HL-60 (cell line): ENCODE measurements around the gene ITGAV.

Source experiments
- DNase-seq, 2 experiments: peaks; one replicate each; pipeline ENCODE4 v3.0.0-alpha.2; 2010 to 2020; ENCODE audit warnings: low read depth in 1 of 2, low spot score in 1 of 2
- H3K27ac ChIP-seq: fragments of 250-450 bp; sonication (Bioruptor Pico); replicated peaks from 2 replicates; pipeline ENCODE4 v1.5.1; 2020; ENCODE audit warnings: mild to moderate bottlenecking, moderate library complexity
- H3K27me3 ChIP-seq: fragments of 250-450 bp; sonication (Bioruptor Pico); 2 replicates; pipeline ENCODE4 v1.5.1; 2021; ENCODE audit warnings: mild to moderate bottlenecking, moderate library complexity; ENCODE audit not compliant: insufficient read depth, poor library complexity, severe bottlenecking
- H3K4me3 ChIP-seq: replicated peaks from 2 replicates; pipeline ENCODE4 v1.5.1; 2011; ENCODE audit warnings: mild to moderate bottlenecking, control low read depth, low read length; ENCODE audit not compliant: insufficient read depth
- GABPA ChIP-seq: IDR thresholded peaks from 2 replicates; pipeline ENCODE4 v1.6.1; 2012; ENCODE audit warnings: low read depth
- POLR2AphosphoS5 ChIP-seq: IDR thresholded peaks from 2 replicates; pipeline ENCODE4 v1.6.1; 2012; ENCODE audit warnings: low read depth
- SPI1 ChIP-seq: IDR thresholded peaks from 2 replicates; pipeline ENCODE4 v1.6.1; 2012; ENCODE audit warnings: low read depth, mild to moderate bottlenecking, borderline replicate concordance
- TF ChIP-seq, protein P1 (sequence below): IDR thresholded peaks from 2 replicates; pipeline ENCODE4 v1.6.1; 2012; ENCODE audit warnings: low read depth; ENCODE audit not compliant: insufficient replicate concordance
- TF ChIP-seq, protein P2 (sequence below): IDR thresholded peaks from one replicate; pipeline ENCODE4 v1.5.1; 2011; ENCODE audit warnings: low read length, control low read depth, inconsistent platforms; ENCODE audit not compliant: insufficient read depth

Gene ITGAV

DNA sequence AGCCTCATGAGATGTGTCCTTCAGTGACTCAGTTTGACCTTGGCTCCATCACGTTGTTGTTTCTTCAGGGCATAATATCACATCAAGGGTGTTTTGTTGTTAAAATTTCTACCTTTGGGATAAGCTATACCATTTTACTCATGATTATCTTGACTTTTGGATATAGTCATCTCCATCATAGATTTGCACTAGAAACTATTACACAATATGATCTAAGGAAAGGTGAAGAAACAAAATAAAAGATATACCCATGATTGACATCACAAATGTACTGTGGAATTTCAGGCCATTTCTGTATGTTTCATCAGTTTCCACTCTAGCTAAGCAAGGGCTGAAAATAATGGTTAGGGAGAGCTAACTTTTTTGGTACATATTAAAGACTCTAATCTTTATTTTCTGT lies 79.3 kb downstream of the ITGAV start:
- DNase-seq = no peak
- no peak overlapping the region for H3K4me3 ChIP-seq
- no peaks in the 10 kb centered on the region for H3K27me3 ChIP-seq
- TF ChIP-seq GABPA = no peak
- TF ChIP-seq POLR2AphosphoS5 = no peak
- TF ChIP-seq, protein P1, sequence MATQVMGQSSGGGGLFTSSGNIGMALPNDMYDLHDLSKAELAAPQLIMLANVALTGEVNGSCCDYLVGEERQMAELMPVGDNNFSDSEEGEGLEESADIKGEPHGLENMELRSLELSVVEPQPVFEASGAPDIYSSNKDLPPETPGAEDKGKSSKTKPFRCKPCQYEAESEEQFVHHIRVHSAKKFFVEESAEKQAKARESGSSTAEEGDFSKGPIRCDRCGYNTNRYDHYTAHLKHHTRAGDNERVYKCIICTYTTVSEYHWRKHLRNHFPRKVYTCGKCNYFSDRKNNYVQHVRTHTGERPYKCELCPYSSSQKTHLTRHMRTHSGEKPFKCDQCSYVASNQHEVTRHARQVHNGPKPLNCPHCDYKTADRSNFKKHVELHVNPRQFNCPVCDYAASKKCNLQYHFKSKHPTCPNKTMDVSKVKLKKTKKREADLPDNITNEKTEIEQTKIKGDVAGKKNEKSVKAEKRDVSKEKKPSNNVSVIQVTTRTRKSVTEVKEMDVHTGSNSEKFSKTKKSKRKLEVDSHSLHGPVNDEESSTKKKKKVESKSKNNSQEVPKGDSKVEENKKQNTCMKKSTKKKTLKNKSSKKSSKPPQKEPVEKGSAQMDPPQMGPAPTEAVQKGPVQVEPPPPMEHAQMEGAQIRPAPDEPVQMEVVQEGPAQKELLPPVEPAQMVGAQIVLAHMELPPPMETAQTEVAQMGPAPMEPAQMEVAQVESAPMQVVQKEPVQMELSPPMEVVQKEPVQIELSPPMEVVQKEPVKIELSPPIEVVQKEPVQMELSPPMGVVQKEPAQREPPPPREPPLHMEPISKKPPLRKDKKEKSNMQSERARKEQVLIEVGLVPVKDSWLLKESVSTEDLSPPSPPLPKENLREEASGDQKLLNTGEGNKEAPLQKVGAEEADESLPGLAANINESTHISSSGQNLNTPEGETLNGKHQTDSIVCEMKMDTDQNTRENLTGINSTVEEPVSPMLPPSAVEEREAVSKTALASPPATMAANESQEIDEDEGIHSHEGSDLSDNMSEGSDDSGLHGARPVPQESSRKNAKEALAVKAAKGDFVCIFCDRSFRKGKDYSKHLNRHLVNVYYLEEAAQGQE = no peak
- TF ChIP-seq, protein P2, sequence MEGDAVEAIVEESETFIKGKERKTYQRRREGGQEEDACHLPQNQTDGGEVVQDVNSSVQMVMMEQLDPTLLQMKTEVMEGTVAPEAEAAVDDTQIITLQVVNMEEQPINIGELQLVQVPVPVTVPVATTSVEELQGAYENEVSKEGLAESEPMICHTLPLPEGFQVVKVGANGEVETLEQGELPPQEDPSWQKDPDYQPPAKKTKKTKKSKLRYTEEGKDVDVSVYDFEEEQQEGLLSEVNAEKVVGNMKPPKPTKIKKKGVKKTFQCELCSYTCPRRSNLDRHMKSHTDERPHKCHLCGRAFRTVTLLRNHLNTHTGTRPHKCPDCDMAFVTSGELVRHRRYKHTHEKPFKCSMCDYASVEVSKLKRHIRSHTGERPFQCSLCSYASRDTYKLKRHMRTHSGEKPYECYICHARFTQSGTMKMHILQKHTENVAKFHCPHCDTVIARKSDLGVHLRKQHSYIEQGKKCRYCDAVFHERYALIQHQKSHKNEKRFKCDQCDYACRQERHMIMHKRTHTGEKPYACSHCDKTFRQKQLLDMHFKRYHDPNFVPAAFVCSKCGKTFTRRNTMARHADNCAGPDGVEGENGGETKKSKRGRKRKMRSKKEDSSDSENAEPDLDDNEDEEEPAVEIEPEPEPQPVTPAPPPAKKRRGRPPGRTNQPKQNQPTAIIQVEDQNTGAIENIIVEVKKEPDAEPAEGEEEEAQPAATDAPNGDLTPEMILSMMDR = no peak
- TF ChIP-seq SPI1 = no peak
- no peak overlapping the region for H3K27ac ChIP-seq

DNA sequence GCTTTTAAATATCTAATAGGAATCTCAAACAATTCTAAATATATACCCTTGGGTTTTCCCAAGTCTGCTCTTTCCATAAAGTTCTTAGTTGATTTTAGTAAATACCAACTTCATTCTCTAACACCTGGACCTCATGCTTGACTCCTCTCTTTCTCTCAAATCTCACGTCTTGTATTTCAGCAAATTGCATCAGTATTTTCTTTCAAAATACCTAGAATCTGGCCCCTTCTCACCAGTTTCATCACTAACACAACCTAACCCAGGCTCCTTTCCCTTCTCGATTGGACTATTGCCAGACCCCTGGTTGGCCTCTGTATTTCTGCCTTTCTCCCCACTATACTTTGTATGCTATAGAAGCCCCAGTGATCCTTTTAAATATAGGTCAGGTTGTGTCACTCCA lies 81.0 kb downstream of the ITGAV start:
- no peak for TF ChIP-seq GABPA
- TF ChIP-seq, protein P2 = no peak
- TF ChIP-seq SPI1 = no peak
- TF ChIP-seq POLR2AphosphoS5 = no peak
- TF ChIP-seq, protein P1 = no peak
- no peak overlapping the region for H3K4me3 ChIP-seq

DNA sequence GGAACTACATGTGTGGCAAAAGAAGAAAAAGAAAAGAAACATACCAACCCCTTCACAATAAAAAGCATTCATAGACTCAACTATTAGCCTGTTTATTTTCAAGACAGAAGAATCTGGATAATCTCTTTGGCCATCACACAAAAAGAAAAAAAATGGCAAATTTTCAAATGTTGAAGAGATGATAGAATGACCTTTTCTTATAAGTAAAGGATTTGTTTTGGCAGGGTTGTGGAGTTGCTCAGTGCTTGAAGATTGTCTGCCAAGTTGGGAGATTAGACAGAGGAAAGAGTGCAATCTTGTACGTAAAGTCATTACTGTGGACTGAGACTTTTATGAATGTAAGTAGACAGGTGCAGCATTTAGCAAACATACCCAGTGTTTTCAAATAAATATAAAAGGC lies 85.5 kb downstream of the ITGAV start:
- TF ChIP-seq, protein P1 = no peak
- TF ChIP-seq GABPA (no peak), POLR2AphosphoS5 (no peak), SPI1 (no peak)
- TF ChIP-seq, protein P2 = no peak

More for the DNA sequence above, 81.0 kb downstream of the ITGAV start:
- no peaks in the 10 kb centered on the region for H3K27me3 ChIP-seq
- H3K27ac ChIP-seq = no peak overlapping the region
- DNase-seq = no peak

More for the DNA sequence above, 85.5 kb downstream of the ITGAV start:
- DNase-seq = no peak
- Histone ChIP-seq H3K27ac (no peak overlapping the region), H3K27me3 (no peaks in the 10 kb centered on the region), H3K4me3 (no peak overlapping the region)
